ENCODE measurements around the gene OR2F2. TPM values are rescaled to one million over a fixed set of nuclear protein-coding genes. Genes with fewer than 3 reads are reported as not detected.

The OR2F2 gene
- total RNA-seq (not detected), polyA plus RNA-seq (not detected)
- long read RNA-seq, donor 1 = 0 reads
- long read RNA-seq, donor 2 = 0 reads
- long read RNA-seq, donor 3 = 0 reads
- long read RNA-seq, donor 4 = 0 reads

- WGBS = 48% methylated on average over 3 of the region's 3 CpGs
- H3K27ac ChIP-seq (ENCODE audit: low read length) = no peak within 1 kb of the TSS
- no peak for DNase-seq
Observed at GRCh38 chr7:143934526-143935325, at the start of gene OR2F2. Gene OR2F2, plus strand, starts transcription at chr7:143935233. Its CDS starts 0 bp downstream, at chr7:143935233.

GRCh38 chr7:143885951-143886350, 49.1 kb upstream of the OR2F2 start:
- ATAC-seq (no peak), DNase-seq (no peak)
- H3K9me3 ChIP-seq (ENCODE audit: control insufficient read depth, low read length) = no peaks in the 10 kb centered on the region

More at GRCh38 chr7:143934526-143935325, at the start of gene OR2F2:
- no peak for ATAC-seq
- no peak within 1 kb of the TSS for H3K4me3 ChIP-seq (ENCODE audit: low read length)
- H3K9me3 ChIP-seq (ENCODE audit: control insufficient read depth, low read length) = no peaks in the 10 kb centered on the region
- no peaks in the 10 kb centered on the region for H3K4me1 ChIP-seq (ENCODE audit: control insufficient read depth, insufficient read depth, low read length)
- H3K27me3 ChIP-seq (ENCODE audit: control insufficient read depth, insufficient read depth) = no peaks in the 10 kb centered on the region
- intact Hi-C loops (cut with DNase I) = no loop called here

GRCh38 chr7:143886826-143887477, 48.1 kb upstream of the OR2F2 start:
- H3K9me3 ChIP-seq (ENCODE audit: control insufficient read depth, low read length) = no peaks in the 10 kb centered on the region
- DNase-seq (no peak), ATAC-seq (no peak)
- H3K4me3 ChIP-seq (ENCODE audit: low read length) = no peak overlapping the region
- H3K27me3 ChIP-seq (ENCODE audit: control insufficient read depth, insufficient read depth) = no peaks in the 10 kb centered on the region
- H3K4me1 ChIP-seq (ENCODE audit: control insufficient read depth, insufficient read depth, low read length) = no peaks in the 10 kb centered on the region
- intact Hi-C loops (cut with DNase I) = no loop called here
- no peak overlapping the region for H3K27ac ChIP-seq (ENCODE audit: low read length)
- WGBS = 93% methylated on average over 6 of the region's 6 CpGs

More at GRCh38 chr7:143885951-143886350, 49.1 kb upstream of the OR2F2 start:
- Histone ChIP-seq H3K4me3 (ENCODE audit: low read length) (no peak overlapping the region), H3K4me1 (ENCODE audit: control insufficient read depth, insufficient read depth, low read length) (no peaks in the 10 kb centered on the region), H3K27ac (ENCODE audit: low read length) (no peak overlapping the region), H3K27me3 (ENCODE audit: control insufficient read depth, insufficient read depth) (no peaks in the 10 kb centered on the region)
- WGBS = 83% methylated on average over 3 of the region's 3 CpGs
- intact Hi-C loops (cut with DNase I) = no loop called here

GRCh38 chr7:143889068-143889467, 46.0 kb upstream of the OR2F2 start:
- whole genome bisulfite sequencing = 97% methylated on average over 2 of the region's 2 CpGs
- Histone ChIP-seq H3K9me3 (ENCODE audit: control insufficient read depth, low read length) (no peaks in the 10 kb centered on the region), H3K4me3 (ENCODE audit: low read length) (no peak overlapping the region), H3K27ac (ENCODE audit: low read length) (no peak overlapping the region), H3K4me1 (ENCODE audit: control insufficient read depth, insufficient read depth, low read length) (no peaks in the 10 kb centered on the region), H3K27me3 (ENCODE audit: control insufficient read depth, insufficient read depth) (no peaks in the 10 kb centered on the region)
- no peak for ATAC-seq
- DNase-seq = no peak
- intact Hi-C loops (cut with DNase I) = no loop called here

- intact Hi-C loops (cut with DNase I) = no loop called here
- Histone ChIP-seq H3K27ac (ENCODE audit: low read length) (no peak overlapping the region), H3K9me3 (ENCODE audit: control insufficient read depth, low read length) (no peaks in the 10 kb centered on the region)
Observed at GRCh38 chr7:143890558-143890957, 44.5 kb upstream of the OR2F2 start.

GRCh38 chr7:143891457-143891856, 43.6 kb upstream of the OR2F2 start:
- Histone ChIP-seq H3K27me3 (ENCODE audit: control insufficient read depth, insufficient read depth) (no peaks in the 10 kb centered on the region), H3K4me1 (ENCODE audit: control insufficient read depth, insufficient read depth, low read length) (no peaks in the 10 kb centered on the region), H3K4me3 (ENCODE audit: low read length) (no peak overlapping the region), H3K9me3 (ENCODE audit: control insufficient read depth, low read length) (no peaks in the 10 kb centered on the region), H3K27ac (ENCODE audit: low read length) (no peak overlapping the region)
- no peak for ATAC-seq
- DNase-seq = no peak
- WGBS = 94% methylated on average over 2 of the region's 2 CpGs
- intact Hi-C loops (cut with DNase I) = no loop called here

More at GRCh38 chr7:143890558-143890957, 44.5 kb upstream of the OR2F2 start:
- ATAC-seq (no peak), DNase-seq (no peak)
- Histone ChIP-seq H3K4me1 (ENCODE audit: control insufficient read depth, insufficient read depth, low read length) (no peaks in the 10 kb centered on the region), H3K27me3 (ENCODE audit: control insufficient read depth, insufficient read depth) (no peaks in the 10 kb centered on the region), H3K4me3 (ENCODE audit: low read length) (no peak overlapping the region)
- 99% methylated on average over 2 of the region's 2 CpGs for WGBS

GRCh38 chr7:143892527-143893300, 42.3 kb upstream of the OR2F2 start:
- DNase-seq (no peak), ATAC-seq (no peak)
- Histone ChIP-seq H3K27me3 (ENCODE audit: control insufficient read depth, insufficient read depth) (no peaks in the 10 kb centered on the region), H3K4me1 (ENCODE audit: control insufficient read depth, insufficient read depth, low read length) (no peaks in the 10 kb centered on the region), H3K9me3 (ENCODE audit: control insufficient read depth, low read length) (no peaks in the 10 kb centered on the region), H3K4me3 (ENCODE audit: low read length) (no peak overlapping the region), H3K27ac (ENCODE audit: low read length) (no peak overlapping the region)
- intact Hi-C loops (cut with DNase I) = no loop called here
- WGBS = 88% methylated on average over 5 of the region's 5 CpGs

- Histone ChIP-seq H3K4me1 (ENCODE audit: control insufficient read depth, insufficient read depth, low read length) (peaks cover 5% of the 10 kb centered on the region), H3K9me3 (ENCODE audit: control insufficient read depth, low read length) (no peaks in the 10 kb centered on the region), H3K27me3 (ENCODE audit: control insufficient read depth, insufficient read depth) (no peaks in the 10 kb centered on the region), H3K27ac (ENCODE audit: low read length) (no peak overlapping the region), H3K4me3 (ENCODE audit: low read length) (no peak overlapping the region)
- DNase-seq (no peak), ATAC-seq (no peak)
- intact Hi-C loops (cut with DNase I) = no loop called here
Observed at GRCh38 chr7:143896667-143897066, 38.4 kb upstream of the OR2F2 start.

- no peak overlapping the region for H3K4me3 ChIP-seq (ENCODE audit: low read length)
- WGBS = 98% methylated on average over 1 of the region's 1 CpG
- H3K27me3 ChIP-seq (ENCODE audit: control insufficient read depth, insufficient read depth) = no peaks in the 10 kb centered on the region
- H3K27ac ChIP-seq (ENCODE audit: low read length) = no peak overlapping the region
- H3K9me3 ChIP-seq (ENCODE audit: control insufficient read depth, low read length) = no peaks in the 10 kb centered on the region
- peaks cover 5% of the 10 kb centered on the region for H3K4me1 ChIP-seq (ENCODE audit: control insufficient read depth, insufficient read depth, low read length)
- intact Hi-C loops (cut with DNase I) = no loop called here
- DNase-seq (no peak), ATAC-seq (no peak)
Observed at GRCh38 chr7:143898810-143899209, 36.2 kb upstream of the OR2F2 start.

- peak overlapping the region; percentile 36 for H3K27ac ChIP-seq (ENCODE audit: low read length)
- intact Hi-C loops (cut with DNase I) = no loop called here
- WGBS = 76% methylated on average over 5 of the region's 5 CpGs
- ATAC-seq (no peak), DNase-seq (peak in 1 of 3 donors; percentile 60)
- no peak overlapping the region for H3K4me3 ChIP-seq (ENCODE audit: low read length)
- no peaks in the 10 kb centered on the region for H3K27me3 ChIP-seq (ENCODE audit: control insufficient read depth, insufficient read depth)
- H3K9me3 ChIP-seq (ENCODE audit: control insufficient read depth, low read length) = no peaks in the 10 kb centered on the region
- peaks cover 9% of the 10 kb centered on the region for H3K4me1 ChIP-seq (ENCODE audit: control insufficient read depth, insufficient read depth, low read length)
Observed at GRCh38 chr7:143900230-143900766, 34.7 kb upstream of the OR2F2 start.
